Upper lobe of right lung (tissue), 1 donor: ENCODE results near the gene SLC7A9. TPM values are rescaled to one million over a fixed set of nuclear protein-coding genes. Genes with fewer than 3 reads are reported as not detected.
A peak's percentile ranks its signal among the peaks of the same experiment; 100 is the strongest.

Source experiments
- ATAC-seq: fragments of 200-7000 bp; cut with Tn5 transposase; one replicate; pipeline ENCODE4 v1.9.1; 2020; ENCODE audit warnings: mild to moderate bottlenecking, moderate library complexity
- DNase-seq: peaks from one replicate; pipeline ENCODE4 v3.0.0-alpha.2; 2020
- H3K27ac ChIP-seq: fragments of 200-600 bp; one replicate; pipeline ENCODE4 v1.8.0; 2022
- H3K27me3 ChIP-seq: fragments of 200-600 bp; one replicate; pipeline ENCODE4 v1.8.0; 2022; ENCODE audit warnings: mild to moderate bottlenecking
- H3K36me3 ChIP-seq: fragments of 200-600 bp; one replicate; pipeline ENCODE4 v1.8.0; 2022
- H3K4me1 ChIP-seq: fragments of 200-600 bp; one replicate; pipeline ENCODE4 v1.8.0; 2022
- H3K4me3 ChIP-seq: fragments of 200-600 bp; one replicate; pipeline ENCODE4 v1.8.0; 2022; ENCODE audit warnings: mild to moderate bottlenecking
- H3K9me3 ChIP-seq: fragments of 200-600 bp; one replicate; pipeline ENCODE4 v1.8.0; 2022
- intact Hi-C: fragments of 100-400 bp; cut with DNase I; formaldehyde crosslinking; loops from one replicate; pipeline ENCODE4 v1.11.0; 2022
- total RNA-seq: library from RNA; stranded (reverse); fragmentation: NEBNext Ultra II Directional; extraction: Animal tissue kit (Norgen Biotek cat#: 25700); gene quantifications from one replicate; pipeline ENCODE4 v1.2.1, GENCODE V29; 2021
- TF ChIP-seq, protein P1 (sequence below): fragments of 200-600 bp; IDR thresholded peaks from one replicate; pipeline ENCODE4 v1.8.0; 2022; ENCODE audit warnings: antibody characterized with exemption
- donor health status: DM: no; HTN: yes; CAD: no; lungs with severe emphysema.

SLC7A9 gene
- total RNA-seq, 1 donor from 2014 or later: 0.46 TPM

DNA sequence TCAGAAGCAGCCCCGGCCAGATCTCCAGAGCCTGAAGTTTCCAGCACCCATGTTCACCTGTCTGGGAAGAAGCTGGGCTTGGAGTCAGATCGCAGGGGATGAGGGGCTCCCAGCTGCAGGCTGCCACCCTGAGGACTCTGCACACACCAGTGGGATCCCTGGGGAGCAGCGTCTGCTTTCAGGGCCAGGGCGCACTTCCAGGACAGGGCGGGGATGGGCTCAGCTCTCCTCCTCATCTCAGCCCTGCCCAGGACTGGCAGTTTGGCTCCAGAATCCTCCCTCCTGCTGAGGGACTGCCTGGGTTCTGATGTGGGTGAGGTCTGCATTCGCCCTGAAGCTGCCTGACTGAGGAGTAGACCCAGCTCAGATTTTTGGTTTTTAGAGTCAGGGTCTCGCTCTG lies 3.5 kb downstream of the SLC7A9 start:
- no peaks in the 10 kb centered on the region for H3K4me1 ChIP-seq
- intact Hi-C loops: no loop called here
- peak; percentile 43 for DNase-seq
- ATAC-seq: peak; percentile 20
- no peaks in the 10 kb centered on the region for H3K27me3 ChIP-seq
- H3K4me3 ChIP-seq: no peak overlapping the region
- no peaks in the 10 kb centered on the region for H3K9me3 ChIP-seq
- TF ChIP-seq, protein P1, sequence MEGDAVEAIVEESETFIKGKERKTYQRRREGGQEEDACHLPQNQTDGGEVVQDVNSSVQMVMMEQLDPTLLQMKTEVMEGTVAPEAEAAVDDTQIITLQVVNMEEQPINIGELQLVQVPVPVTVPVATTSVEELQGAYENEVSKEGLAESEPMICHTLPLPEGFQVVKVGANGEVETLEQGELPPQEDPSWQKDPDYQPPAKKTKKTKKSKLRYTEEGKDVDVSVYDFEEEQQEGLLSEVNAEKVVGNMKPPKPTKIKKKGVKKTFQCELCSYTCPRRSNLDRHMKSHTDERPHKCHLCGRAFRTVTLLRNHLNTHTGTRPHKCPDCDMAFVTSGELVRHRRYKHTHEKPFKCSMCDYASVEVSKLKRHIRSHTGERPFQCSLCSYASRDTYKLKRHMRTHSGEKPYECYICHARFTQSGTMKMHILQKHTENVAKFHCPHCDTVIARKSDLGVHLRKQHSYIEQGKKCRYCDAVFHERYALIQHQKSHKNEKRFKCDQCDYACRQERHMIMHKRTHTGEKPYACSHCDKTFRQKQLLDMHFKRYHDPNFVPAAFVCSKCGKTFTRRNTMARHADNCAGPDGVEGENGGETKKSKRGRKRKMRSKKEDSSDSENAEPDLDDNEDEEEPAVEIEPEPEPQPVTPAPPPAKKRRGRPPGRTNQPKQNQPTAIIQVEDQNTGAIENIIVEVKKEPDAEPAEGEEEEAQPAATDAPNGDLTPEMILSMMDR: no peak
- H3K27ac ChIP-seq: no peak overlapping the region
- no peaks in the 10 kb centered on the region for H3K36me3 ChIP-seq

DNA sequence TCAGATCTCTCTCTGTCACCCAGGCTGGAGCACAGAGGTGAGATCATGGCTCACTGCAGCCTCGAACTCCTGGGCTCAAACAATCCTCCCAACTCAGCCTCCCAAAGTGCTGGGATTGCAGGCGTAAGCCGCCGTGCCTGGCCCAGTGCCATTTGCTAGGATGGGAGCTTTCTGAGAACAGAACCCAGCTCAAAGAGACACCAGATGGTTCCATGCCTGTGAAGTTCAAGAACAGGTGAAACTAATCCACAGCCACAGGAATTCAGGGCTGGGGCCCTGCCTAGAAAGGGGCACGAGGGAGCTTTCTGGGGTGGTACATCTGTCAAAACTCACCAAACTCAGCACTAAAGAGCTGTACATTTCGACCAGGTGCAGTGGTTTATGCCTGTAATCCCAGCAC lies 4.2 kb downstream of the SLC7A9 start:
- intact Hi-C loops: no loop called here
- DNase-seq (peak; percentile 39), ATAC-seq (no peak)
- Histone ChIP-seq H3K4me1 (no peaks in the 10 kb centered on the region), H3K9me3 (no peaks in the 10 kb centered on the region), H3K27ac (no peak overlapping the region), H3K36me3 (no peaks in the 10 kb centered on the region), H3K4me3 (no peak overlapping the region), H3K27me3 (no peaks in the 10 kb centered on the region)
- TF ChIP-seq, protein P1: no peak

DNA sequence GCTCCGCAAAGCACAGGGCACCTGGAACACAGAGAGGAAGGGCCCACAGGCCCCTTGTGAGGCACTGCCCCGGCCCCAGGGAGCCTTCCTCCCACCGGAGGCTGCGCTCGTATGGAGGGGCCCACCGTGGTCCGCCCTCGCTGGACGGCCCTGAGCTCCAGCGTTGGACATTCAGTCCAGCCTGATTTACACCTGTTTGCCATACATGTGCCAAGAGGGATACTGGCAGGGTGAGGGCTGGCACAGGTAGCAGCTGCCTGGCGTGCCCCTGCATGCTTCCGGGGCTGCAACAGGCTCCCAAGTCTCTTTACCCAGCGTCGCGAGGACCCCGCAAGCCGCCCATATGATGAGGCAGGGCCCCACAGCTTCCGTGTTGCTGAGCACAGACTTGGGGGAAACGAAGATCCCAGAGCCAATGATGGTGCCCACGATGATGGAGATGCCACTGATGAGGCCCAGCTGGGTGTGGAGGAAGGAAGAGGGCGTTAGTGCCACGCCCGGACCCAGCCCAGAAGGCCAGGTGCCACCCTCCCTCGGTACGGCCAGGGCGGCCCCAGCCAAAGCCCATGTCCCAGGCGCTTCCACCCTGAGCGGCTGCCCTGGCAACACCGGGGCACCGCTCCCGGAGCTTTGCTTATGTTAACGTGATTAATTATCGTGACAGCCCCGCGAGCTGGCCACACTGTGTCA lies 5.1 kb downstream of the SLC7A9 start:
- no peak overlapping the region for H3K4me3 ChIP-seq
- peak; percentile 50 for DNase-seq
- TF ChIP-seq, protein P1: no peak
- no peaks in the 10 kb centered on the region for H3K4me1 ChIP-seq
- no peaks in the 10 kb centered on the region for H3K27me3 ChIP-seq
- H3K27ac ChIP-seq: no peak overlapping the region
- intact Hi-C loops: no loop called here
- no peak for ATAC-seq
- no peaks in the 10 kb centered on the region for H3K9me3 ChIP-seq
- H3K36me3 ChIP-seq: no peaks in the 10 kb centered on the region

DNA sequence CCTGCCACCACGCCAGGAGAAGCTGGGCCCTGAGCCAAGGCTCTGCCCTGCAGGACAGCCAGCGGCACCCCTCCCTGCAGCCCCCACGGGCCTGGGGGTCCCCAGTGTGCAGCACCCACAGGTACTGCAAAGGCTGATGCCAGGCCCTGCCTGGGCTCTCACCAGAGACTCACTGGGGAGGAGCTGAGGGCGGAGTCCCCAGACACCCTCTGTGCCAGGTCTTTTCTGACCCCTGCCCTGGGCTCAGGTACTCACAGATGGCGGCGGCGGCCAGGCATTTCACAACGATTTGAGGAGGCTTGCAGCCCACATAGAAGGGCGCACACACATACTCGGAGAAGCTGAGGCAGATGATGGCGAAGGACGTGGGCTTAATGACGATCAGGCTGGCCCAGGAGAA lies 5.7 kb downstream of the SLC7A9 start:
- TF ChIP-seq, protein P1: no peak
- no peaks in the 10 kb centered on the region for H3K9me3 ChIP-seq
- ATAC-seq (no peak), DNase-seq (peak; percentile 56)
- H3K27ac ChIP-seq: no peak overlapping the region
- intact Hi-C loops: no loop called here
- H3K4me1 ChIP-seq: no peaks in the 10 kb centered on the region
- H3K36me3 ChIP-seq: no peaks in the 10 kb centered on the region
- no peaks in the 10 kb centered on the region for H3K27me3 ChIP-seq
- H3K4me3 ChIP-seq: no peak overlapping the region

DNA sequence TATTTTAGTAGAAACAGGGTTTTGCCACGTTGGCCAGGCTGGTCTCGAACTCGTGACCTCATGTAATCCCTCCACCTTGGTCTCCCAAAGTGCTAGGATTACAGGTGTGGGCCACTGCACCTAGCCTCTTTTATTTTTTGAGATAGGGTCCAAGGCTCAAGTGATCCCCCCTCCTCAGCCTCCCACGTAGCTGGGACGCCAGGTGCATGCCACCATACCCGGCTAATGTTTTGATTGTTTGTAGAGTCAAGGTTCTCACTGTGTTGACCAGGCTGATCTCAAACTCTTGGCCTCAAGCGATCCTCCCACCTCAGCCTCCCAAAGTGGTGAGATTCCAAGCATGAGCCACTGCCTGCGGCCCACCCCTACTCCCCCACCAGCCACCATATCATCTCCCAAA lies 6.3 kb downstream of the SLC7A9 start:
- Histone ChIP-seq H3K27ac (no peak overlapping the region), H3K36me3 (no peaks in the 10 kb centered on the region), H3K4me3 (no peak overlapping the region), H3K27me3 (no peaks in the 10 kb centered on the region), H3K9me3 (no peaks in the 10 kb centered on the region), H3K4me1 (no peaks in the 10 kb centered on the region)
- TF ChIP-seq, protein P1: no peak
- ATAC-seq: no peak
- intact Hi-C loops: no loop called here
- DNase-seq: peak; percentile 21

DNA sequence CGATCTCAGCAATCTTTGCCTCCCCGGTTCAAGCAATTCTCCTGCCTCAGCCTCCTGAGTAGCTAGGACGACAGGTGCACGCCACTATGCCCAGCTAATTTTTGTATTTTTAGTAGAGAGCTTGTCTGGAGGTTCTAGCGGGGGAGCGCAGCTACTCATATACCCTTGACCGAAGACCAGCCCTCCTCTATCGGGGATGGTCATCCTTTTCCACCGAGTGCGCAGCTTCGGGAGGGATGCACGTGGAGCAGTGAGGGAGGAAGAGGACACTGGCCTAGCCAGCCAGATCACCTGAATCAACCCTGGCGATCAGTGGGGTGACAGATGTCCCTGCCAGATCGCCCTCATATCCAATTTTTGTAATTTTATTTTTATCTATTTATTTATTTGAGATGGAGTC lies 6.8 kb downstream of the SLC7A9 start:
- DNase-seq: peak; percentile 39
- H3K4me3 ChIP-seq: no peak overlapping the region
- ATAC-seq: no peak

More for the DNA sequence above, 6.8 kb downstream of the SLC7A9 start:
- H3K27ac ChIP-seq: no peak overlapping the region
- H3K4me1 ChIP-seq: no peaks in the 10 kb centered on the region
- no peaks in the 10 kb centered on the region for H3K9me3 ChIP-seq
- intact Hi-C loops: no loop called here
- no peaks in the 10 kb centered on the region for H3K27me3 ChIP-seq
- H3K36me3 ChIP-seq: no peaks in the 10 kb centered on the region
- TF ChIP-seq, protein P1: no peak
